ENCODE measurements around the gene BRD4.

Gene BRD4

GRCh38 chr19:15321739-15322138, 10.6 kb downstream of the BRD4 start:
- no peak for TF ChIP-seq FOXP2 (optimal IDR thresholded peaks at IDR 0.05; ENCODE audit: borderline replicate concordance, extremely low read depth, extremely low read length, insufficient read depth)
- no peak for TF ChIP-seq SIN3A (IDR thresholded peaks at IDR 0.05; ENCODE audit: borderline replicate concordance, insufficient read depth, low read length)
- TF ChIP-seq POLR2AphosphoS5 (IDR thresholded peaks at IDR 0.05; ENCODE audit: low read depth, low read length), result no peak
- no peak for TF ChIP-seq REST (IDR thresholded peaks at IDR 0.05; ENCODE audit: insufficient read depth in 1 of 2, low read depth in 2 of 2, low read length in 2 of 2)
- no peak for TF ChIP-seq TAF1 (IDR thresholded peaks at IDR 0.05; ENCODE audit: borderline replicate concordance, insufficient read depth, low read length)

GRCh38 chr19:15320116-15320515, 12.2 kb downstream of the BRD4 start:
- TF ChIP-seq TAF1 (IDR thresholded peaks at IDR 0.05; ENCODE audit: borderline replicate concordance, insufficient read depth, low read length) (no peak), FOXP2 (optimal IDR thresholded peaks at IDR 0.05; ENCODE audit: borderline replicate concordance, extremely low read depth, extremely low read length, insufficient read depth) (no peak), SIN3A (IDR thresholded peaks at IDR 0.05; ENCODE audit: borderline replicate concordance, insufficient read depth, low read length) (no peak), REST (IDR thresholded peaks at IDR 0.05; ENCODE audit: insufficient read depth in 1 of 2, low read depth in 2 of 2, low read length in 2 of 2) (no peak), POLR2AphosphoS5 (IDR thresholded peaks at IDR 0.05; ENCODE audit: low read depth, low read length) (no peak)

GRCh38 chr19:15318241-15318691, 14.1 kb downstream of the BRD4 start:
- no peak for TF ChIP-seq SIN3A (IDR thresholded peaks at IDR 0.05; ENCODE audit: borderline replicate concordance, insufficient read depth, low read length)
- no peak for TF ChIP-seq FOXP2 (optimal IDR thresholded peaks at IDR 0.05; ENCODE audit: borderline replicate concordance, extremely low read depth, extremely low read length, insufficient read depth)
- TF ChIP-seq POLR2AphosphoS5 (IDR thresholded peaks at IDR 0.05; ENCODE audit: low read depth, low read length), result no peak
- no peak for TF ChIP-seq REST (IDR thresholded peaks at IDR 0.05; ENCODE audit: insufficient read depth in 1 of 2, low read depth in 2 of 2, low read length in 2 of 2)
- no peak for TF ChIP-seq TAF1 (IDR thresholded peaks at IDR 0.05; ENCODE audit: borderline replicate concordance, insufficient read depth, low read length)

GRCh38 chr19:15317392-15318071, 14.8 kb downstream of the BRD4 start:
- no peak for TF ChIP-seq FOXP2 (optimal IDR thresholded peaks at IDR 0.05; ENCODE audit: borderline replicate concordance, extremely low read depth, extremely low read length, insufficient read depth)
- no peak for TF ChIP-seq REST (IDR thresholded peaks at IDR 0.05; ENCODE audit: insufficient read depth in 1 of 2, low read depth in 2 of 2, low read length in 2 of 2)
- TF ChIP-seq TAF1 (IDR thresholded peaks at IDR 0.05; ENCODE audit: borderline replicate concordance, insufficient read depth, low read length), result no peak
- TF ChIP-seq POLR2AphosphoS5 (IDR thresholded peaks at IDR 0.05; ENCODE audit: low read depth, low read length), result no peak
- TF ChIP-seq SIN3A (IDR thresholded peaks at IDR 0.05; ENCODE audit: borderline replicate concordance, insufficient read depth, low read length), result no peak
